CD4-positive, CD25-positive, alpha-beta regulatory T cell (primary cell): Measurements from ENCODE around the gene ACSBG1. TPM values are rescaled to one million over a fixed set of nuclear protein-coding genes. Genes with fewer than 3 reads are reported as not detected.
A peak's percentile ranks its signal among the peaks of the same experiment; 100 is the strongest.

ENCODE experiments used
- ATAC-seq, 2 donors: fragments of 150-1000 bp; cut with Tn5 transposase; one replicate each; pipeline ENCODE4 v1.10.0; 2021; ENCODE audit warnings: low read depth in 2 of 2, moderate number of reproducible peaks in 2 of 2, moderate library complexity in 1 of 2
- DNase-seq, 3 donors: peaks; one replicate each; pipeline versions ENCODE4 v3.0.0 to v3.0.0-alpha.2; 2012 to 2022; ENCODE audit warnings: mixed read lengths in 1 of 3
- H3K27ac ChIP-seq: one replicate; pipeline ENCODE4 v1.7.0; 2013; ENCODE audit warnings: mild to moderate bottlenecking, low read length; ENCODE audit not compliant: insufficient read depth, poor library complexity, severe bottlenecking
- H3K27me3 ChIP-seq: one replicate; pipeline ENCODE4 v1.7.0; 2013; ENCODE audit warnings: low read length; ENCODE audit not compliant: control insufficient read depth, insufficient read depth
- H3K36me3 ChIP-seq: one replicate; pipeline ENCODE4 v1.7.0; 2013; ENCODE audit warnings: mild to moderate bottlenecking, low read length, moderate library complexity; ENCODE audit not compliant: control insufficient read depth, insufficient read depth
- H3K4me1 ChIP-seq: 2 replicates; pipeline ENCODE4 v1.7.0; 2013; ENCODE audit warnings: mild to moderate bottlenecking, low read length; ENCODE audit not compliant: insufficient read depth, control insufficient read depth, poor library complexity, severe bottlenecking
- H3K4me3 ChIP-seq: one replicate; pipeline ENCODE4 v1.7.0; 2013; ENCODE audit warnings: low read depth, mild to moderate bottlenecking, low read length, moderate library complexity
- H3K9me3 ChIP-seq, 2 experiments: 1 replicate in 1 of 2; 2 replicates in 1 of 2; pipeline ENCODE4 v1.7.0; 2013; ENCODE audit warnings: low read length in 2 of 2, mild to moderate bottlenecking in 1 of 2, moderate library complexity in 1 of 2; ENCODE audit not compliant: control insufficient read depth in 2 of 2
- H3K27ac Mint-ChIP-seq, 3 donors: one replicate each; pipeline ENCODE4 v1.8.0; 2020 to 2022; ENCODE audit warnings: mild to moderate bottlenecking in 3 of 3, mixed read lengths in 3 of 3, moderate library complexity in 2 of 3
- H3K27me3 Mint-ChIP-seq: one replicate; pipeline ENCODE4 v1.8.0; 2022; ENCODE audit warnings: mild to moderate bottlenecking, mixed read lengths
- H3K36me3 Mint-ChIP-seq: one replicate; pipeline ENCODE4 v1.8.0; 2020; ENCODE audit warnings: mixed read lengths
- H3K4me1 Mint-ChIP-seq, 4 donors: one replicate each; pipeline ENCODE4 v1.8.0; 2020 to 2022; ENCODE audit warnings: mixed read lengths in 4 of 4, mild to moderate bottlenecking in 1 of 4
- H3K4me3 Mint-ChIP-seq, 4 donors: one replicate each; pipeline ENCODE4 v1.8.0; 2020 to 2022; ENCODE audit warnings: mild to moderate bottlenecking in 4 of 4, mixed read lengths in 4 of 4, moderate library complexity in 3 of 4
- H3K9me3 Mint-ChIP-seq, 7 donors: one replicate each; pipeline ENCODE4 v1.8.0; 2020 to 2022; ENCODE audit warnings: mixed read lengths in 7 of 7, mild to moderate bottlenecking in 3 of 7, moderate library complexity in 2 of 7
- polyA plus RNA-seq, 4 donors: library from polyadenylated mRNA; unstranded; fragments of 300-500 nt; fragmentation: Illumina TruSeq; gene quantifications; one replicate each; pipeline ENCODE4 v1.2.3, GENCODE V29; 2021
- total RNA-seq: library from RNA; stranded (reverse); gene quantifications from one replicate; pipeline ENCODE4 v1.2.3, GENCODE V29; 2022

The ACSBG1 gene
- total and polyA plus RNA-seq, 5 donors from 2014 or later, result 0.06 to 0.25 TPM; not detected in 3

- Histone ChIP-seq H3K4me3 (peak overlapping the region; percentile 65), H3K36me3 (peaks cover 68% of the 10 kb centered on the region), H3K4me1 (peaks cover 10% of the 10 kb centered on the region), H3K27ac (peak overlapping the region; percentile 24), H3K27me3 (no peaks in the 10 kb centered on the region), H3K9me3 (no peaks in the 10 kb centered on the region)
- Mint-ChIP-seq H3K9me3 (peaks cover 0 to 2% (median 0%) of the 10 kb centered on the region in 7 donors), H3K27me3 (no peaks in the 10 kb centered on the region), H3K4me3 (peak overlapping the region in 3 of 4 donors; percentile 13 to 52 (median 25)), H3K4me1 (peaks cover 0 to 17% (median 10%) of the 10 kb centered on the region in 4 donors), H3K27ac (peak overlapping the region in 2 of 3 donors; percentile 4 to 42), H3K36me3 (peaks cover 62% of the 10 kb centered on the region)
- peak in 2 of 3 donors; percentile 61 to 91 for DNase-seq
- ATAC-seq, result peak; percentile 96
These were observed 67.0 kb downstream of the ACSBG1 start for GRCh38 chr15:78167227-78167888.

- Histone ChIP-seq H3K27ac (no peak overlapping the region), H3K4me3 (no peak overlapping the region), H3K9me3 (no peaks in the 10 kb centered on the region), H3K27me3 (no peaks in the 10 kb centered on the region), H3K36me3 (peaks cover 66% of the 10 kb centered on the region), H3K4me1 (peaks cover 10% of the 10 kb centered on the region)
- Mint-ChIP-seq H3K9me3 (peaks cover 0 to 2% (median 0%) of the 10 kb centered on the region in 7 donors), H3K27me3 (no peaks in the 10 kb centered on the region), H3K36me3 (peaks cover 44% of the 10 kb centered on the region), H3K4me3 (no peak overlapping the region), H3K4me1 (peaks cover 0 to 21% (median 10%) of the 10 kb centered on the region in 4 donors), H3K27ac (peak overlapping the region in 1 of 3 donors; percentile 67)
- ATAC-seq, result no peak
- no peak for DNase-seq
These were observed 70.4 kb downstream of the ACSBG1 start for GRCh38 chr15:78164010-78164409.

- Histone ChIP-seq H3K4me1 (peaks cover under 1% of the 10 kb centered on the region), H3K9me3 (no peaks in the 10 kb centered on the region), H3K27me3 (no peaks in the 10 kb centered on the region), H3K36me3 (peaks cover 68% of the 10 kb centered on the region), H3K27ac (no peak overlapping the region), H3K4me3 (no peak overlapping the region)
- DNase-seq, result peak in 2 of 3 donors; percentile 11 to 33
- ATAC-seq, result peak; percentile 60 to 89
- peaks cover 38% of the 10 kb centered on the region for H3K36me3 Mint-ChIP-seq
- H3K27me3 Mint-ChIP-seq, result no peaks in the 10 kb centered on the region
- peak overlapping the region; percentile 31 to 75 (median 64) for H3K27ac Mint-ChIP-seq
- no peaks in the 10 kb centered on the region for H3K9me3 Mint-ChIP-seq
- H3K4me3 Mint-ChIP-seq, result no peak overlapping the region
- H3K4me1 Mint-ChIP-seq, result peaks cover 0 to 13% (median 0%) of the 10 kb centered on the region in 4 donors
These were observed 72.3 kb downstream of the ACSBG1 start for GRCh38 chr15:78162038-78162437.

GRCh38 chr15:78159395-78159794 lies 75.0 kb downstream of the ACSBG1 start:
- no peak overlapping the region for H3K27ac ChIP-seq
- H3K27me3 ChIP-seq, result no peaks in the 10 kb centered on the region
- H3K4me1 ChIP-seq, result no peaks in the 10 kb centered on the region
- H3K9me3 ChIP-seq, result no peaks in the 10 kb centered on the region
- peaks cover 62% of the 10 kb centered on the region for H3K36me3 ChIP-seq
- DNase-seq (no peak), ATAC-seq (no peak)
- H3K4me1 Mint-ChIP-seq, result peaks cover 0 to 12% (median 5%) of the 10 kb centered on the region in 4 donors
- no peak overlapping the region for H3K4me3 ChIP-seq
- no peaks in the 10 kb centered on the region for H3K9me3 Mint-ChIP-seq
- no peak overlapping the region for H3K27ac Mint-ChIP-seq
- peaks cover 29% of the 10 kb centered on the region for H3K36me3 Mint-ChIP-seq
- no peak overlapping the region for H3K4me3 Mint-ChIP-seq
- no peaks in the 10 kb centered on the region for H3K27me3 Mint-ChIP-seq

- no peak overlapping the region for H3K4me3 ChIP-seq
- Mint-ChIP-seq H3K36me3 (peaks cover 22% of the 10 kb centered on the region), H3K4me3 (no peak overlapping the region), H3K27me3 (no peaks in the 10 kb centered on the region), H3K27ac (peak overlapping the region in 1 of 3 donors; percentile 83), H3K9me3 (no peaks in the 10 kb centered on the region), H3K4me1 (peaks cover 13 to 19% (median 16%) of the 10 kb centered on the region in 4 donors)
- ATAC-seq, result no peak
- H3K4me1 ChIP-seq, result no peaks in the 10 kb centered on the region
- H3K36me3 ChIP-seq, result peaks cover 44% of the 10 kb centered on the region
- H3K27me3 ChIP-seq, result no peaks in the 10 kb centered on the region
- DNase-seq, result no peak
- H3K27ac ChIP-seq, result no peak overlapping the region
- H3K9me3 ChIP-seq, result no peaks in the 10 kb centered on the region
These were observed 77.2 kb downstream of the ACSBG1 start for GRCh38 chr15:78157203-78157602.

- no peak overlapping the region for H3K27ac ChIP-seq
- H3K9me3 Mint-ChIP-seq, result no peaks in the 10 kb centered on the region
- no peak overlapping the region for H3K4me3 ChIP-seq
- no peak overlapping the region for H3K27ac Mint-ChIP-seq
- H3K9me3 ChIP-seq, result no peaks in the 10 kb centered on the region
- ATAC-seq, result no peak
- H3K36me3 Mint-ChIP-seq, result peaks cover 16% of the 10 kb centered on the region
- H3K27me3 Mint-ChIP-seq, result no peaks in the 10 kb centered on the region
- H3K4me1 Mint-ChIP-seq, result peaks cover 13 to 17% (median 15%) of the 10 kb centered on the region in 4 donors
- H3K4me3 Mint-ChIP-seq, result no peak overlapping the region
- peaks cover 1% of the 10 kb centered on the region for H3K4me1 ChIP-seq
- H3K36me3 ChIP-seq, result peaks cover 39% of the 10 kb centered on the region
- H3K27me3 ChIP-seq, result no peaks in the 10 kb centered on the region
- DNase-seq, result no peak
These were observed 77.7 kb downstream of the ACSBG1 start for GRCh38 chr15:78156653-78157052.

GRCh38 chr15:78155355-78155939 lies 78.9 kb downstream of the ACSBG1 start:
- H3K4me1 ChIP-seq, result peaks cover 11% of the 10 kb centered on the region
- no peak for ATAC-seq
- Mint-ChIP-seq H3K36me3 (peaks cover 14% of the 10 kb centered on the region), H3K27ac (no peak overlapping the region), H3K9me3 (no peaks in the 10 kb centered on the region), H3K4me3 (no peak overlapping the region), H3K27me3 (no peaks in the 10 kb centered on the region), H3K4me1 (peaks cover 22 to 24% (median 22%) of the 10 kb centered on the region in 4 donors)
- no peaks in the 10 kb centered on the region for H3K27me3 ChIP-seq
- H3K4me3 ChIP-seq, result no peak overlapping the region
- H3K9me3 ChIP-seq, result no peaks in the 10 kb centered on the region
- H3K27ac ChIP-seq, result no peak overlapping the region
- peaks cover 29% of the 10 kb centered on the region for H3K36me3 ChIP-seq
- no peak for DNase-seq
